Psoas muscle (tissue), 8 donors: ENCODE results near the gene BANP. TPM values are rescaled to one million over a fixed set of nuclear protein-coding genes. Genes with fewer than 3 reads are reported as not detected.
"Not testable (repeated sequence)": the region's sequence is repeated elsewhere in the genome, so short reads cannot be mapped to it uniquely, and the experiment has no call there.

Experiments
- ATAC-seq, 4 donors: fragments of 200-7000 bp; cut with Tn5 transposase; one replicate each; pipeline ENCODE4 v1.9.1; 2020; ENCODE audit warnings: moderate library complexity in 3 of 4, mild to moderate bottlenecking in 2 of 4
- DNase-seq, 2 donors: peaks; one replicate each; pipeline ENCODE4 v3.0.0-alpha.2; 2020
- H3K27ac ChIP-seq: fragments of 200-600 bp; one replicate; pipeline ENCODE4 v1.8.0; 2022
- H3K27me3 ChIP-seq, 3 donors: fragments of 200-600 bp in 1 of 3; one replicate each; pipeline versions ENCODE4 v1.6.1 to v1.8.0; 2013 to 2022; ENCODE audit warnings: low read length in 2 of 3, mild to moderate bottlenecking in 2 of 3, moderate library complexity in 1 of 3; ENCODE audit not compliant: insufficient read depth in 3 of 3
- H3K36me3 ChIP-seq, 2 donors: fragments of 200-600 bp in 1 of 2; one replicate each; pipeline versions ENCODE4 v1.6.1 to v1.8.0; 2013 to 2022; ENCODE audit warnings: low read depth in 1 of 2, mild to moderate bottlenecking in 1 of 2, moderate library complexity in 1 of 2; ENCODE audit not compliant: insufficient read depth in 1 of 2
- H3K4me1 ChIP-seq: fragments of 200-600 bp; one replicate; pipeline ENCODE4 v1.8.0; 2022
- H3K4me3 ChIP-seq: fragments of 200-600 bp; one replicate; pipeline ENCODE4 v1.8.0; 2022; ENCODE audit warnings: mild to moderate bottlenecking
- H3K9me3 ChIP-seq: fragments of 200-600 bp; one replicate; pipeline ENCODE4 v1.8.0; 2022
- CTCF ChIP-seq: fragments of 200-600 bp; IDR thresholded peaks from one replicate; pipeline ENCODE4 v1.8.0; 2022; ENCODE audit warnings: antibody characterized with exemption
- WGBS, 3 donors: extraction: QIAGEN DNeasy Blood & Tissue Kit; methylation state at CpG; one replicate each; pipeline versions ENCODE4 v1.1.6 to v1.1.7; 2013; 5-methylcytosine and 5-hydroxymethylcytosine counted together
- intact Hi-C, 2 donors: fragments of 100-400 bp; cut with DNase I; formaldehyde crosslinking; loops; one replicate each; pipeline versions ENCODE4 v1.11.0 to v1.14.2; 2022
- polyA plus RNA-seq, 3 donors: library from polyadenylated mRNA; stranded (reverse); fragments of 200-250 nt; gene quantifications; one replicate each; pipeline ENCODE4 v1.2.3, GENCODE V29; 2013
- total RNA-seq, 4 donors: library from RNA; stranded (reverse); fragmentation: NEBNext Ultra II Directional in 2 of 4; extraction: Animal tissue kit (Norgen Biotek cat#: 25700) in 2 of 4; gene quantifications; one replicate each; pipeline versions ENCODE4 v1.2.1 to v1.2.4, GENCODE V29; 2021 to 2023
- donor health status: healthy with polysubstance abuse.
- donor health status: DM: no; HTN: no; CAD: no; lungs with moderate emphysema.
- donor health status: Bipolar disorder and iron deficiency.
- donor health status: healthy.
- donor health status: DM: yes; HTN: yes; CAD: no.
- donor health status: DM: no; HTN: no; CAD: no.
- donor health status: DM: no; HTN: no; CAD: no.
- donor health status: DM: yes; HTN: yes; CAD: no.

The BANP gene
- total and polyA plus RNA-seq, 7 donors, result 7.7 to 15.3 (median 14.2) TPM

GRCh38 chr16:88050952-88051660 lies 99.9 kb downstream of the BANP start:
- Histone ChIP-seq H3K27me3 (no peaks in the 10 kb centered on the region), H3K36me3 (peaks cover 6 to 42% of the 10 kb centered on the region in 2 donors), H3K9me3 (no peaks in the 10 kb centered on the region), H3K4me3 (no peak overlapping the region), H3K4me1 (no peaks in the 10 kb centered on the region), H3K27ac (no peak overlapping the region)
- 96% methylated on average over 22 of the region's 22 CpGs for WGBS, 3 donors
- intact Hi-C loops, result no loop called here
- ATAC-seq (no peak), DNase-seq (no peak)
- TF ChIP-seq CTCF, result no peak

GRCh38 chr16:88052661-88053060 lies 101.4 kb downstream of the BANP start:
- 69 to 100% (median 74%) methylated on average over 2 of the region's 2 CpGs for WGBS, 3 donors
- no peaks in the 10 kb centered on the region for H3K4me1 ChIP-seq
- peaks cover 6 to 47% of the 10 kb centered on the region in 2 donors for H3K36me3 ChIP-seq
- no peak for DNase-seq
- ATAC-seq, result no peak
- H3K9me3 ChIP-seq, result no peaks in the 10 kb centered on the region
- no peak overlapping the region for H3K4me3 ChIP-seq
- no peaks in the 10 kb centered on the region for H3K27me3 ChIP-seq
- intact Hi-C loops, result no loop called here
- no peak for TF ChIP-seq CTCF
- H3K27ac ChIP-seq, result no peak overlapping the region

GRCh38 chr16:88053479-88053878 lies 102.2 kb downstream of the BANP start:
- ATAC-seq, H3K4me1 ChIP-seq, H3K27me3 ChIP-seq, H3K27ac ChIP-seq, H3K9me3 ChIP-seq, DNase-seq, H3K4me3 ChIP-seq, intact Hi-C loops: not testable (repeated sequence)
- peaks cover 6 to 53% of the 10 kb centered on the region in 2 donors for H3K36me3 ChIP-seq
- 83 to 100% (median 100%) methylated on average over 1 of the region's 1 CpG for WGBS, 3 donors

GRCh38 chr16:88055356-88055755 lies 104.1 kb downstream of the BANP start:
- H3K36me3 ChIP-seq, result peaks cover 6 to 46% of the 10 kb centered on the region in 2 donors
- DNase-seq (peak in 1 of 2 donors; percentile 4), ATAC-seq (no peak)
- H3K27ac ChIP-seq, result no peak overlapping the region
- no peaks in the 10 kb centered on the region for H3K4me1 ChIP-seq
- H3K4me3 ChIP-seq, result no peak overlapping the region
- H3K9me3 ChIP-seq, result no peaks in the 10 kb centered on the region
- WGBS, 3 donors, result 95 to 96% (median 95%) methylated on average over 7 of the region's 7 CpGs
- no peaks in the 10 kb centered on the region for H3K27me3 ChIP-seq
- intact Hi-C loops, result no loop called here
- no peak for TF ChIP-seq CTCF

GRCh38 chr16:88056212-88056611 lies 105.0 kb downstream of the BANP start:
- no peaks in the 10 kb centered on the region for H3K4me1 ChIP-seq
- TF ChIP-seq CTCF, result no peak
- H3K36me3 ChIP-seq, result peaks cover 6 to 39% of the 10 kb centered on the region in 2 donors
- intact Hi-C loops, result no loop called here
- DNase-seq (no peak), ATAC-seq (no peak)
- no peak overlapping the region for H3K4me3 ChIP-seq
- H3K27me3 ChIP-seq, result no peaks in the 10 kb centered on the region
- H3K9me3 ChIP-seq, result no peaks in the 10 kb centered on the region
- WGBS, 3 donors, result 83 to 97% (median 83%) methylated on average over 4 of the region's 4 CpGs
- no peak overlapping the region for H3K27ac ChIP-seq
